ENCODE data around the gene MAGEF1.

GRCh38 chr3:184757022-184757651 lies 45.3 kb upstream of the MAGEF1 start:
- no peak for TF ChIP-seq ZNF274 (IDR thresholded peaks at IDR 0.05; ENCODE audit: low read depth, low read length)
- no peak for TF ChIP-seq YY1 (IDR thresholded peaks at IDR 0.05; ENCODE audit: insufficient read depth, insufficient read length)
- TF ChIP-seq SUZ12 (IDR thresholded peaks at IDR 0.05; ENCODE audit: extremely low read depth, insufficient read depth, insufficient read length), result no peak
